CD4-positive, alpha-beta T cell treated with Interleukin-15 for 1 hour (primary cell): ENCODE data around the gene ILRUN.
A peak's percentile ranks its signal among the peaks of the same experiment; 100 is the strongest.
"Not testable (repeated sequence)": the region's sequence is repeated elsewhere in the genome, so short reads cannot be mapped to it uniquely, and the experiment has no call there.

Source experiments
- DNase-seq: peaks from one replicate; pipeline ENCODE4 v3.0.0-alpha.2; 2020

Gene ILRUN

GRCh38 chr6:34663371-34663770, 33.2 kb downstream of the ILRUN start:
- DNase-seq, result no peak

- DNase-seq, result no peak
Observed at GRCh38 chr6:34661357-34661756, 35.2 kb downstream of the ILRUN start.

- no peak for DNase-seq
Observed at GRCh38 chr6:34658605-34659265, 37.8 kb downstream of the ILRUN start.

- DNase-seq, result not testable (repeated sequence)
Observed at GRCh38 chr6:34657979-34658480, 38.5 kb downstream of the ILRUN start.

GRCh38 chr6:34657307-34657978, 39.1 kb downstream of the ILRUN start:
- DNase-seq, result no peak

GRCh38 chr6:34657037-34657306, 39.6 kb downstream of the ILRUN start:
- DNase-seq, result no peak

- DNase-seq, result peak; percentile 30
Observed at GRCh38 chr6:34656378-34657036, 40.1 kb downstream of the ILRUN start.

- DNase-seq, result not testable (repeated sequence)
Observed at GRCh38 chr6:34655876-34656377, 40.6 kb downstream of the ILRUN start.

- no peak for DNase-seq
Observed at GRCh38 chr6:34654061-34654710, 42.4 kb downstream of the ILRUN start.

DNA sequence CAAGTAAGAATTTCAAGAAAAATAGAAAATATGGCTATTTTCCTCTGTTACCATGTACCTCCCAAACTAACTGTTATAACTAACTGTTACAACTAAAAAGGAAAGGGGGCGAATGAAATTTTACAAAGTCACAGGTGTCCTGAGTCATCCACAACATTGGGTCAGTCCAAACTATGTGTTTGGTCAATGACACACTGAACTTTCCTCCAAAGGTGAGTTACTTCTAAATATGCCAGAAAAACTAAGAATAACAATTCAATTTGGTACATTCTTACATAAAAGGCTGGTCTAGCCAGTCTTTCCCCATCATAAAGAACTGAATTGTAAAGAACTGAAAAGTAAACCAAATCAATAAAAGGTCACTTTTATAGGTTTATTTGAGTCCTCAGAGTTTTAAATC, 44.3 kb downstream of the ILRUN start:
- no peak for DNase-seq

DNA sequence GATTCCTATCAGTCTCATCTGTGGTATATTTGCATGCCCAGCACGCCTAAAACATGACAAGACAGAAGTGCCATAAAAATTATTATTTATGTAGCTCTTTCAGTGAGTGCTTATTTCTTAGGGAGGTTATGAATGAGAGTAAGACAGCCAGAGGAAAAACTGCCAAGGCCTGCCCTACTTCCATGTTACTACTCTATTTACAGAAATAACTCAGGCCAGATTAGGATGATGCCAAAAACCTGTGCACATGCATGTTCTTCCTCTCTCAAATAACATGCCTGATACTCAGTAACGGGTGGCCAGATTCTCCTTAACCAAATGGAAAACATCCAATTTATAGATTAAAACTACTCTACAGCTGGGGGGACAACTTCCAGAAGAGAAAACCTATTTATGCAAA, 45.7 kb downstream of the ILRUN start:
- DNase-seq, result no peak

GRCh38 chr6:34650232-34650631, 46.3 kb downstream of the ILRUN start:
- not testable (repeated sequence) for DNase-seq

DNA sequence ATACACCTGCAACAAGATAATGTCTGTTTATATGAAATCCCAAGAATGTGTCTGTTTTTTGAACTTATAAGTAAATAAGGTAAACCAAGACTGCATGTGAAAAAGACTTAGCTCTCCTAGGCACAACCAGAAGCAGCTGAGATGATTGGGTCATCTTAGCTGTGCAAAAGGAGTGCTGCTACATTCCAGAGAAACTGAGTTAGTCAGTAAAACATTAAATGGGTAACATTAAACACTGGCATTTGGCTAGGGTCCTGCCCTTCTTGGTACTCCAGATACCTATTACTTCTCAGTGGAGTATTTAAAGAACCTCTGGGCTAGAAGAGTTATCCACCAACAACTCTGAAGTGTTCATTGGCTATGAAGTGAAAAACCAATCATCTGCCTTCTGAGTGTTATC, 47.8 kb downstream of the ILRUN start:
- no peak for DNase-seq
